Hepatocyte (in vitro differentiated cells): ENCODE data around the gene PNCK. TPM values are rescaled to one million over a fixed set of nuclear protein-coding genes. Genes with fewer than 3 reads are reported as not detected.

Experiments
- DNase-seq: peaks from one replicate; pipeline ENCODE4 v3.0.0-alpha.2; 2016; ENCODE audit warnings: low spot score
- H2AFZ ChIP-seq: fragments of 200-600 bp; sonication (generic); 2 replicates; pipeline ENCODE4 v1.6.0; 2016; ENCODE audit warnings: antibody characterized with exemption, mild to moderate bottlenecking
- H3K27ac ChIP-seq: fragments of 200-600 bp; sonication (generic); 2 replicates; pipeline ENCODE4 v1.5.1; 2016; ENCODE audit warnings: mild to moderate bottlenecking
- H3K27me3 ChIP-seq: fragments of 200-600 bp; sonication (generic); 2 replicates; pipeline ENCODE4 v1.6.1; 2016
- H3K36me3 ChIP-seq: fragments of 200-600 bp; sonication (generic); replicated peaks from 2 replicates; pipeline ENCODE4 v1.5.1; 2016; ENCODE audit warnings: low read depth; ENCODE audit not compliant: insufficient read depth
- H3K4me1 ChIP-seq: fragments of 200-600 bp; sonication (generic); 2 replicates; pipeline ENCODE4 v1.5.1; 2016; ENCODE audit warnings: mild to moderate bottlenecking, moderate library complexity; ENCODE audit not compliant: insufficient read depth
- H3K4me2 ChIP-seq: fragments of 200-600 bp; sonication (generic); 2 replicates; pipeline ENCODE4 v1.6.0; 2016
- H3K4me3 ChIP-seq: fragments of 200-600 bp; sonication (generic); 2 replicates; pipeline ENCODE4 v1.5.1; 2016; ENCODE audit warnings: mild to moderate bottlenecking
- H3K79me2 ChIP-seq: fragments of 200-600 bp; sonication (generic); 2 replicates; pipeline ENCODE4 v1.6.0; 2017; ENCODE audit warnings: mild to moderate bottlenecking
- H3K9me2 ChIP-seq: fragments of 200-600 bp; sonication (generic); replicated peaks from 2 replicates; pipeline ENCODE4 v1.6.0; 2017; ENCODE audit warnings: mild to moderate bottlenecking; ENCODE audit not compliant: insufficient read depth
- H3K9me3 ChIP-seq: fragments of 200-600 bp; sonication (generic); 2 replicates; pipeline ENCODE4 v1.5.1; 2016; ENCODE audit warnings: low read depth, mild to moderate bottlenecking
- H4K20me1 ChIP-seq: fragments of 200-600 bp; sonication (generic); 2 replicates; pipeline ENCODE4 v1.6.0; 2016; ENCODE audit warnings: mild to moderate bottlenecking; ENCODE audit not compliant: insufficient read depth, poor library complexity, severe bottlenecking
- CTCF ChIP-seq: fragments of 200-600 bp; sonication (generic); IDR thresholded peaks from 2 replicates; pipeline ENCODE4 v1.5.1; 2016; ENCODE audit warnings: antibody characterized with exemption, mild to moderate bottlenecking; ENCODE audit not compliant: poor library complexity
- EZH2 ChIP-seq: fragments of 200-600 bp; sonication (generic); IDR thresholded peaks from 2 replicates; pipeline ENCODE4 v1.6.1; 2016; ENCODE audit warnings: antibody characterized with exemption, mild to moderate bottlenecking, borderline replicate concordance
- EZH2phosphoT487 ChIP-seq: fragments of 200-600 bp; sonication (generic); IDR thresholded peaks from one replicate; pipeline ENCODE4 v1.6.1; 2018; ENCODE audit warnings: antibody characterized with exemption, mild to moderate bottlenecking, low read depth, moderate library complexity; ENCODE audit not compliant: unreplicated experiment, severe bottlenecking
- WGBS: methylation state at CpG from one replicate; pipeline ENCODE4 v1.1.6; 2016; ENCODE audit warnings: low lambda C conversion rate; ENCODE audit errors: missing lambda C conversion rate; 5-methylcytosine and 5-hydroxymethylcytosine counted together
- polyA plus RNA-seq: library from polyadenylated mRNA; unstranded; fragments of >200 nt; fragmentation: Nextera tagmentation; extraction: Ambion mirVana; gene quantifications from 2 replicates; pipeline ENCODE4 v1.2.1, GENCODE V29; 2016
- total RNA-seq: library from RNA; depleted of rRNA; stranded (reverse); fragments of >200 nt; gene quantifications from 2 replicates; pipeline ENCODE4 v1.2.3, GENCODE V29; 2014

PNCK gene
- total and polyA plus RNA-seq, 2 experiments from 2014 or later, result 0.28 to 2.2 TPM

- 76% methylated on average over 27 of the region's 27 CpGs for WGBS
- no peaks in the 10 kb centered on the region for H3K9me3 ChIP-seq
- TF ChIP-seq CTCF (no peak), EZH2 (no peak), EZH2phosphoT487 (no peak)
- H3K27me3 ChIP-seq, result peaks cover 4% of the 10 kb centered on the region
- no peaks in the 10 kb centered on the region for H3K36me3 ChIP-seq
- no peaks in the 10 kb centered on the region for H3K79me2 ChIP-seq
- H4K20me1 ChIP-seq, result no peaks in the 10 kb centered on the region
- no peak overlapping the region for H3K27ac ChIP-seq
- H3K4me3 ChIP-seq, result no peak overlapping the region
- no peaks in the 10 kb centered on the region for H3K9me2 ChIP-seq
- no peak for DNase-seq
- H2AFZ ChIP-seq, result no peak overlapping the region
- H3K4me1 ChIP-seq, result no peaks in the 10 kb centered on the region
- no peak overlapping the region for H3K4me2 ChIP-seq
Measured at GRCh38 chrX:153674219-153674851, 722 bp upstream of the PNCK start.

- Histone ChIP-seq H3K4me2 (no peak overlapping the region), H4K20me1 (no peaks in the 10 kb centered on the region), H3K27me3 (peaks cover 4% of the 10 kb centered on the region), H2AFZ (no peak overlapping the region), H3K27ac (no peak overlapping the region), H3K9me3 (no peaks in the 10 kb centered on the region), H3K79me2 (no peaks in the 10 kb centered on the region), H3K4me1 (no peaks in the 10 kb centered on the region), H3K4me3 (no peak overlapping the region), H3K36me3 (no peaks in the 10 kb centered on the region), H3K9me2 (no peaks in the 10 kb centered on the region)
- 82% methylated on average over 30 of the region's 53 CpGs for WGBS
- no peak for TF ChIP-seq EZH2
- TF ChIP-seq CTCF, result no peak
- no peak for TF ChIP-seq EZH2phosphoT487
- DNase-seq, result no peak
Measured at GRCh38 chrX:153672531-153673427, 834 bp downstream of the PNCK start.

- H3K9me2 ChIP-seq, result no peaks in the 10 kb centered on the region
- H3K79me2 ChIP-seq, result no peaks in the 10 kb centered on the region
- 92% methylated on average over 20 of the region's 27 CpGs for WGBS
- no peak overlapping the region for H3K4me3 ChIP-seq
- DNase-seq, result no peak
- no peaks in the 10 kb centered on the region for H3K9me3 ChIP-seq
- no peaks in the 10 kb centered on the region for H3K4me1 ChIP-seq
- peaks cover 4% of the 10 kb centered on the region for H3K27me3 ChIP-seq
- no peak overlapping the region for H3K4me2 ChIP-seq
- H2AFZ ChIP-seq, result no peak overlapping the region
- no peak for TF ChIP-seq EZH2
- no peaks in the 10 kb centered on the region for H3K36me3 ChIP-seq
- no peaks in the 10 kb centered on the region for H4K20me1 ChIP-seq
- H3K27ac ChIP-seq, result no peak overlapping the region
Measured at GRCh38 chrX:153671589-153672530, 1.8 kb downstream of the PNCK start.
